Colonic mucosa (tissue), 4 donors: ENCODE results near the gene EIF1AX. TPM values are rescaled to one million over a fixed set of nuclear protein-coding genes. Genes with fewer than 3 reads are reported as not detected.

Experiments
- DNase-seq: peaks from one replicate; pipeline ENCODE4 v3.0.0-alpha.2; 2020
- H3K27ac ChIP-seq: fragments of 200-600 bp; one replicate; pipeline ENCODE4 v1.8.0; 2021
- H3K27me3 ChIP-seq: fragments of 200-600 bp; one replicate; pipeline ENCODE4 v1.8.0; 2021
- H3K36me3 ChIP-seq: fragments of 200-600 bp; one replicate; pipeline ENCODE4 v1.8.0; 2021
- H3K4me1 ChIP-seq: fragments of 200-600 bp; one replicate; pipeline ENCODE4 v1.8.0; 2021; ENCODE audit warnings: mild to moderate bottlenecking
- H3K4me3 ChIP-seq: fragments of 200-600 bp; one replicate; pipeline ENCODE4 v1.8.0; 2021
- H3K9ac ChIP-seq, 2 donors: one replicate each; pipeline ENCODE4 v1.7.0; 2013; ENCODE audit warnings: control low read depth in 2 of 2, low read depth in 2 of 2, low read length in 2 of 2
- H3K9me3 ChIP-seq: fragments of 200-600 bp; one replicate; pipeline ENCODE4 v1.8.0; 2021
- CTCF ChIP-seq: fragments of 200-600 bp; IDR thresholded peaks from one replicate; pipeline ENCODE4 v1.8.0; 2022; ENCODE audit warnings: antibody characterized with exemption, mild to moderate bottlenecking
- intact Hi-C: fragments of 100-400 bp; cut with DNase I; formaldehyde crosslinking; loops from one replicate; pipeline ENCODE4 v1.14.1; 2022
- total RNA-seq, 2 donors: library from RNA; stranded (reverse); fragmentation: NEBNext Ultra II Directional in 1 of 2; extraction: Animal tissue kit (Norgen Biotek cat#: 25700) in 1 of 2; gene quantifications; one replicate each; pipeline ENCODE4 v1.2.1, GENCODE V29; 2021
- donor health status: healthy.
- donor health status: DM: no; HTN: no; CAD: no.
- donor health status: DM: no; HTN: no; CAD: no.

EIF1AX gene
- total RNA-seq, 2 donors from 2014 or later: 106 to 149 TPM

GRCh38 chrX:20139966-20140365 is 1.7 kb downstream of the EIF1AX start:
- H3K4me3 ChIP-seq: peak overlapping the region; percentile 63
- DNase-seq: no peak
- no peaks in the 10 kb centered on the region for H3K36me3 ChIP-seq
- intact Hi-C loops: loop anchor here (10.0 kb wide), 1 partner anchor 305 kb away; no protein-coding TSS in a partner anchor
- H3K9me3 ChIP-seq: no peaks in the 10 kb centered on the region
- no peaks in the 10 kb centered on the region for H3K27me3 ChIP-seq
- TF ChIP-seq CTCF: no peak
- H3K4me1 ChIP-seq: no peaks in the 10 kb centered on the region
- peak overlapping the region in 1 of 2 donors; percentile 91 for H3K9ac ChIP-seq
- H3K27ac ChIP-seq: no peak overlapping the region

GRCh38 chrX:20135944-20136343 is 5.7 kb downstream of the EIF1AX start:
- TF ChIP-seq CTCF: no peak

GRCh38 chrX:20132666-20133065 is 9.0 kb downstream of the EIF1AX start:
- H3K27me3 ChIP-seq: no peaks in the 10 kb centered on the region
- no peaks in the 10 kb centered on the region for H3K4me1 ChIP-seq
- H3K27ac ChIP-seq: no peak overlapping the region
- no peak for TF ChIP-seq CTCF
- no peaks in the 10 kb centered on the region for H3K9me3 ChIP-seq
- no peak for DNase-seq
- H3K36me3 ChIP-seq: peaks cover 7% of the 10 kb centered on the region
- no peak overlapping the region for H3K9ac ChIP-seq
- H3K4me3 ChIP-seq: no peak overlapping the region
- intact Hi-C loops: no loop called here

More at GRCh38 chrX:20135944-20136343, 5.7 kb downstream of the EIF1AX start:
- DNase-seq: no peak
- Histone ChIP-seq H3K36me3 (peaks cover 2% of the 10 kb centered on the region), H3K9me3 (no peaks in the 10 kb centered on the region), H3K9ac (no peak overlapping the region), H3K4me3 (no peak overlapping the region), H3K27ac (no peak overlapping the region), H3K27me3 (no peaks in the 10 kb centered on the region), H3K4me1 (no peaks in the 10 kb centered on the region)
- intact Hi-C loops: no loop called here

- Histone ChIP-seq H3K4me1 (no peaks in the 10 kb centered on the region), H3K27ac (no peak overlapping the region), H3K36me3 (peaks cover 7% of the 10 kb centered on the region), H3K4me3 (no peak overlapping the region), H3K9ac (no peak overlapping the region), H3K9me3 (no peaks in the 10 kb centered on the region), H3K27me3 (no peaks in the 10 kb centered on the region)
- DNase-seq: no peak
- TF ChIP-seq CTCF: no peak
- intact Hi-C loops: no loop called here
Observed at GRCh38 chrX:20130357-20130756, 11.3 kb downstream of the EIF1AX start.

- Histone ChIP-seq H3K4me1 (no peaks in the 10 kb centered on the region), H3K9ac (no peak overlapping the region), H3K9me3 (no peaks in the 10 kb centered on the region), H3K27ac (no peak overlapping the region), H3K4me3 (no peak overlapping the region), H3K36me3 (peaks cover 7% of the 10 kb centered on the region), H3K27me3 (no peaks in the 10 kb centered on the region)
- TF ChIP-seq CTCF: no peak
- intact Hi-C loops: loop anchor here (10.0 kb wide), 1 partner anchor 225 kb away; no protein-coding TSS in a partner anchor
- no peak for DNase-seq
Observed at GRCh38 chrX:20129547-20129946, 12.1 kb downstream of the EIF1AX start.
